ENCODE data around the gene OSTM1.
"Not testable (repeated sequence)": the region's sequence is repeated elsewhere in the genome, so short reads cannot be mapped to it uniquely, and the experiment has no call there.

OSTM1 gene

DNA sequence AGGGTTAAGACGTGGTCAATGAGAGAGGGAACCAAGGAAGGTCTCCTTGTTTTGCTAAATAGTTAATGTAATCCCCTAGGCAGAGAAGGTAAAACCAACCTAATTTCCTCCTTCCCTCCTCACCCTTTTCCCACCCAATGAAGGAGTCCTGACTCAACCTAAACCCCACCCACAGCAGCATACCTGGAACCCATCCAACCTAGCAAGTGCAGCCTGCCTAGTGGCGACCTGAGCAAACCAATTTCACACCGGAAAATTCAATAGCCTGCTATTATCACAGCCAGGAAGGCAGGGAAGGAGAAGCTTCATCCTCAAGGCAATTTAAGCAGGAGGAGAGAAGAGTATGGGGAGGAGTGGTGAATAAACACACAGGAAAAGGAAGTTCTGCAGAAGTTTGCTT lies 46.9 kb downstream of the OSTM1 start:
- DNase-seq (ENCODE audit: low read depth), result no peak
- TF ChIP-seq, protein P1, sequence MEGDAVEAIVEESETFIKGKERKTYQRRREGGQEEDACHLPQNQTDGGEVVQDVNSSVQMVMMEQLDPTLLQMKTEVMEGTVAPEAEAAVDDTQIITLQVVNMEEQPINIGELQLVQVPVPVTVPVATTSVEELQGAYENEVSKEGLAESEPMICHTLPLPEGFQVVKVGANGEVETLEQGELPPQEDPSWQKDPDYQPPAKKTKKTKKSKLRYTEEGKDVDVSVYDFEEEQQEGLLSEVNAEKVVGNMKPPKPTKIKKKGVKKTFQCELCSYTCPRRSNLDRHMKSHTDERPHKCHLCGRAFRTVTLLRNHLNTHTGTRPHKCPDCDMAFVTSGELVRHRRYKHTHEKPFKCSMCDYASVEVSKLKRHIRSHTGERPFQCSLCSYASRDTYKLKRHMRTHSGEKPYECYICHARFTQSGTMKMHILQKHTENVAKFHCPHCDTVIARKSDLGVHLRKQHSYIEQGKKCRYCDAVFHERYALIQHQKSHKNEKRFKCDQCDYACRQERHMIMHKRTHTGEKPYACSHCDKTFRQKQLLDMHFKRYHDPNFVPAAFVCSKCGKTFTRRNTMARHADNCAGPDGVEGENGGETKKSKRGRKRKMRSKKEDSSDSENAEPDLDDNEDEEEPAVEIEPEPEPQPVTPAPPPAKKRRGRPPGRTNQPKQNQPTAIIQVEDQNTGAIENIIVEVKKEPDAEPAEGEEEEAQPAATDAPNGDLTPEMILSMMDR (IDR thresholded peaks at IDR 0.05; ENCODE audit: low read depth, low read length, missing control alignments), result no peak
- no peak overlapping the region for H3K4me3 ChIP-seq (ENCODE audit: low read depth, low read length)

DNA sequence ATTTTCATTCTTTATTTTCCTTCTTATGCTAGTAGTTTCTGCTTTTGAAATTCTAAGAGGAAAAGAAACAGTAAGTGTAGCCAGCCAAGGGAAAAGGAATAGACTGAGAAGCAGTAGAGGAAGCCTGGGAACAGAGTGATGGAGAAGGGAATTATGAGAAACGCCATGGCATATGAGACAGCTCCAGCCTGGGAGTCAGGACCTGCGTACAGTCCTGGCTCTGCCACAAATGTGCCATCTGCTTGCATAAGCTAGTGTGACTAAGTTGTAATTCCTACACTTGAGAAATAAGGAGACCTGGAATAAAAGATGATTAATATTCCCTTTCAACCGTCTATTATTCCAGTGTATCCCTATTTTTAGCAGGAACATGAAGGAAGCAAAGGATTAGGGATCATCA lies 47.5 kb downstream of the OSTM1 start:
- DNase-seq (ENCODE audit: low read depth), result no peak
- TF ChIP-seq, protein P1 (IDR thresholded peaks at IDR 0.05; ENCODE audit: low read depth, low read length, missing control alignments), result no peak
- no peak overlapping the region for H3K4me3 ChIP-seq (ENCODE audit: low read depth, low read length)

GRCh38 chr6:108024427-108025073 lies 50.0 kb downstream of the OSTM1 start:
- TF ChIP-seq, protein P1 (IDR thresholded peaks at IDR 0.05; ENCODE audit: low read depth, low read length, missing control alignments), result no peak
- H3K4me3 ChIP-seq (ENCODE audit: low read depth, low read length), result no peak overlapping the region
- DNase-seq (ENCODE audit: low read depth), result no peak

DNA sequence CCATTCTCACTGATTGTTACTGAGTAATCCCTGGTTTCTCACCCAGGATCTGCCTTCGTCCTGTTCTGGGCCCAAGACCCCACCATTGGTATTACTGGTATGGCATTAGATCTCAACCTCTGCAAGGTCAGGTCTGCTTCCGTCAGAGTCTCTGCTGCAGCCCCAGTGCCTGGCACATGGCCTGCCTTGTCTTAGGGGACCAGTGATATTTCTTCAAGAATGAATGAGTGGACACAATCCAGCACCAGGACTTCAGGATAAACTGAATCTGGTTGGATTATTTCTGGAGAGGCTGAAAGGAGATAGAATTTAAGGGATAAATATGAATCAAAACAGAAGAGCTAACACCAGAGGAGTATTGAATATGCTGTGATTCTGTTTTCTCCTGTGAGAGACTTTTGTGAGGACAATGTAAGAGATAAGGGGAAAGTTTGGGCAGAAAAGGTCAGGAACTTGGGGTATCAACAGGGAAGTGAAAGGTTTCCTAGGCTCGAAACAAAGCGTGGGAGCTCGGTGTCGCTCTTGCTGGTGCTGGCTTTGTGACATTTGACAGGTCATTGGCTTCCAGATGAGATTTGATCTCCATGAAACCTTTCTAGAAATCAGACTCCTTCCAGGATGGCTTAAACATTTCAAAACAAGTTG lies 53.9 kb downstream of the OSTM1 start:
- H3K4me3 ChIP-seq (ENCODE audit: low read depth, low read length), result no peak overlapping the region
- DNase-seq (ENCODE audit: low read depth), result no peak
- TF ChIP-seq, protein P1 (IDR thresholded peaks at IDR 0.05; ENCODE audit: low read depth, low read length, missing control alignments), result no peak

DNA sequence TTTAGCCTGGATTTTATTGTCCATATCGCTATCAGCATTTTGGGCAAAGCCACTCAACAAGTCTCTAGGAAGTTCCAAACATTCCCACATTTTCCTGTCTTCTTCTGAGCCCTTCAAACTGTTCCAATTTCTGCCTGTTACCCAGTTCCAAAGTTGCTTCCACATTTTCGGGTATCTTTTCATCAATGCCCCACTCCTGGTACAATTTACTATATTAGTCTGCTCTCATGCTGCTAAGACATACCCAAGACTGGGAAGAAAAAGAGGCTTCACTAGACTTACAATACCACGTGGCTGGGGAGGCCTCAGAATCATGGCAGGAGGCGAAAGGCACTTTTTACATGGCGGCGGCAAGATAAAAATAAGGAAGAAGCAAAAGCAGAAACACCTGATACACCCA lies 58.3 kb downstream of the OSTM1 start:
- H3K4me3 ChIP-seq (ENCODE audit: low read depth, low read length); DNase-seq (ENCODE audit: low read depth): not testable (repeated sequence)

DNA sequence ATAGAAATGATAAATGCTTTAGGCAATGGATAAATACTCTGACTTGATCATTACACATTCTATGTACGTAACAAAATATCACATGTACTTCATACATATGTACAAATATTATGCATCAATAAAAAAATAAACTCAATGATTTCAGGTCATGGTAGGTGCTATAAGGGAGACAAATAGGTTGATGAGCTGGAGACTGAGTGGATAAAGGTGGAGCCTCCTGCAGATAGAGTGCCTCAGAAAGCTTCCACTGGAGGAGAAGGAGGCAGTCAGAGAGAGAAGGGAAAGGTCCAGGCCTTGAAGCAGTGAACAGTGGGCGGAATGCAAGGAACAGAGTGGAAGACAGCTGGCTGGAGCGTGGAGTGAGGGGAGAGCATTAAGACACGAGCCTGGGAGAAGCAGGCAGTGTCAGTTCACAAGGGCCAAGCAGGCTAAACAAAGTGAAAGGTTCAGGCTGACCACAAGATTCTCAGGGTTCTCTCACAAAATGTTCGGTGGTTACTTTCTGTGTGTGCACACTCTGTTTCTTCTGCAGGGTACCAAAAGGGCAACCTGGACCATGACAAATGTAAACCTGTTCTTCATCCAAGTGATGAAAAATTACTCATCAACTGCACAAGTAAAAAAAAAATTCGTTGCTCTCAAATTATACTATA lies 60.6 kb downstream of the OSTM1 start:
- H3K4me3 ChIP-seq (ENCODE audit: low read depth, low read length), result no peak overlapping the region
- TF ChIP-seq, protein P1 (IDR thresholded peaks at IDR 0.05; ENCODE audit: low read depth, low read length, missing control alignments), result no peak
- no peak for DNase-seq (ENCODE audit: low read depth)

- no peak overlapping the region for H3K4me3 ChIP-seq (ENCODE audit: low read depth, low read length)
- TF ChIP-seq, protein P1 (IDR thresholded peaks at IDR 0.05; ENCODE audit: low read depth, low read length, missing control alignments), result no peak
- no peak for DNase-seq (ENCODE audit: low read depth)
Measured at GRCh38 chr6:108009894-108010293, 64.6 kb downstream of the OSTM1 start.

GRCh38 chr6:108009258-108009657 lies 65.3 kb downstream of the OSTM1 start:
- not testable (repeated sequence) for H3K4me3 ChIP-seq (ENCODE audit: low read depth, low read length); DNase-seq (ENCODE audit: low read depth)
